Adrenal gland (tissue), 12 donors: ENCODE measurements around the gene METRNL. TPM values are rescaled to one million over a fixed set of nuclear protein-coding genes. Genes with fewer than 3 reads are reported as not detected.

Experiments used
- DNase-seq, 7 donors: peaks; one replicate each; pipeline ENCODE4 v3.0.0-alpha.2; 2019 to 2020
- H3K27ac ChIP-seq, 5 donors: fragments of 200-600 bp; sonication (generic) in 4 of 5; 1 replicate in 3 of 5; 2 replicates in 2 of 5; pipeline versions ENCODE4 v1.5.1 to v1.8.0; 2016 to 2020; ENCODE audit warnings: mild to moderate bottlenecking in 1 of 5
- H3K27me3 ChIP-seq: fragments of 200-600 bp; 2 replicates; pipeline ENCODE4 v1.8.0; 2021
- H3K36me3 ChIP-seq, 2 donors: fragments of 200-600 bp; replicated peaks in 1 of 2; 1 replicate in 1 of 2; 2 replicates in 1 of 2; pipeline versions ENCODE4 v1.5.1 to v1.8.0; 2018 to 2022
- H3K4me1 ChIP-seq, 2 donors: fragments of 200-600 bp; replicated peaks in 1 of 2; 1 replicate in 1 of 2; 2 replicates in 1 of 2; pipeline versions ENCODE4 v1.5.1 to v1.8.0; 2018 to 2021
- H3K4me3 ChIP-seq, 4 donors: fragments of 200-600 bp; sonication (generic) in 3 of 4; one replicate each; pipeline ENCODE4 v1.5.1; 2016 to 2018
- H3K9me3 ChIP-seq, 3 donors: fragments of 200-600 bp; sonication (generic) in 1 of 3; replicated peaks in 1 of 3; 1 replicate in 2 of 3; 2 replicates in 1 of 3; pipeline versions ENCODE4 v1.5.1 to v1.8.0; 2016 to 2021
- POLR2A ChIP-seq, 2 donors: fragments of 450-650 bp; IDR thresholded peaks; one replicate each; pipeline ENCODE4 v1.6.1; 2017; ENCODE audit warnings: antibody characterized with exemption in 2 of 2, mild to moderate bottlenecking in 2 of 2, moderate library complexity in 1 of 2
- WGBS, 4 donors: extraction: QIAGEN DNeasy Blood & Tissue Kit in 2 of 4; methylation state at CpG; one replicate each; pipeline versions ENCODE4 v1.1.5 to v1.1.7; 2013 to 2017; 5-methylcytosine and 5-hydroxymethylcytosine counted together
- intact Hi-C, 2 donors: fragments of 100-400 bp; cut with DNase I; formaldehyde crosslinking; loops; one replicate each; pipeline versions ENCODE4 v1.14.1 to v1.15.0; 2022 to 2023
- polyA plus RNA-seq, 3 donors: library from polyadenylated mRNA; stranded (reverse); fragments of 200-250 nt in 2 of 3; fragments of 350-450 nt in 1 of 3; fragmentation: Illumina TruSeq in 1 of 3; extraction: RNeasy Lipid Tissue Mini Kit (QIAGEN cat#74804) in 1 of 3; gene quantifications; one replicate each; pipeline ENCODE4 v1.2.3, GENCODE V29; 2013 to 2014
- total RNA-seq, 9 donors: library from RNA; depleted of rRNA in 4 of 9; stranded (reverse); fragments of >200 nt in 4 of 9; fragments of 120-200 nt in 1 of 9; fragmentation: NEBNext Ultra II Directional in 1 of 9; extraction: Animal tissue kit (Norgen Biotek cat#: 25700) in 1 of 9; gene quantifications; one replicate each; pipeline versions ENCODE4 v1.1.0 to v1.2.4, GENCODE V29; 2013 to 2023
- TF ChIP-seq, protein P1 (sequence below), 6 experiments: fragments of 450-650 bp in 4 of 6; fragments of 200-600 bp in 2 of 6; sonication (generic) in 1 of 6; IDR thresholded peaks; 1 replicate in 5 of 6; 2 replicates in 1 of 6; pipeline versions ENCODE4 v1.5.1 to v1.8.0; 2016 to 2021; ENCODE audit warnings: antibody characterized with exemption in 6 of 6, mild to moderate bottlenecking in 2 of 6, moderate library complexity in 1 of 6
- donor health status: healthy with polysubstance abuse.
- donor health status: Bipolar disorder and iron deficiency.
- donor health status: DM: yes; HTN: yes; CAD: no.
- donor health status: DM: no; HTN: no; CAD: no.
- donor health status: DM: no; HTN: no; CAD: no.
- donor health status: DM: yes; HTN: yes; CAD: no.

The METRNL gene
- total and polyA plus RNA-seq, 12 donors = 1.9 to 72.7 (median 25.9) TPM

- Histone ChIP-seq H3K27me3 (no peaks in the 10 kb centered on the region), H3K4me3 (no peak overlapping the region), H3K9me3 (no peaks in the 10 kb centered on the region), H3K4me1 (no peaks in the 10 kb centered on the region), H3K27ac (no peak overlapping the region), H3K36me3 (no peaks in the 10 kb centered on the region)
- 67 to 81% (median 79%) methylated on average over 4 to 29 of the region's 29 CpGs for WGBS, 4 donors
- intact Hi-C loops = no loop called here
- TF ChIP-seq, protein P1, sequence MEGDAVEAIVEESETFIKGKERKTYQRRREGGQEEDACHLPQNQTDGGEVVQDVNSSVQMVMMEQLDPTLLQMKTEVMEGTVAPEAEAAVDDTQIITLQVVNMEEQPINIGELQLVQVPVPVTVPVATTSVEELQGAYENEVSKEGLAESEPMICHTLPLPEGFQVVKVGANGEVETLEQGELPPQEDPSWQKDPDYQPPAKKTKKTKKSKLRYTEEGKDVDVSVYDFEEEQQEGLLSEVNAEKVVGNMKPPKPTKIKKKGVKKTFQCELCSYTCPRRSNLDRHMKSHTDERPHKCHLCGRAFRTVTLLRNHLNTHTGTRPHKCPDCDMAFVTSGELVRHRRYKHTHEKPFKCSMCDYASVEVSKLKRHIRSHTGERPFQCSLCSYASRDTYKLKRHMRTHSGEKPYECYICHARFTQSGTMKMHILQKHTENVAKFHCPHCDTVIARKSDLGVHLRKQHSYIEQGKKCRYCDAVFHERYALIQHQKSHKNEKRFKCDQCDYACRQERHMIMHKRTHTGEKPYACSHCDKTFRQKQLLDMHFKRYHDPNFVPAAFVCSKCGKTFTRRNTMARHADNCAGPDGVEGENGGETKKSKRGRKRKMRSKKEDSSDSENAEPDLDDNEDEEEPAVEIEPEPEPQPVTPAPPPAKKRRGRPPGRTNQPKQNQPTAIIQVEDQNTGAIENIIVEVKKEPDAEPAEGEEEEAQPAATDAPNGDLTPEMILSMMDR (IDR thresholded peaks at IDR 0.05) = no peak
- no peak for TF ChIP-seq POLR2A (IDR thresholded peaks at IDR 0.05)
- peak in 1 of 7 donors; percentile 4 for DNase-seq
Measured at GRCh38 chr17:83067718-83068261, 11.6 kb upstream of the METRNL start.

- intact Hi-C loops = no loop called here
- Histone ChIP-seq H3K9me3 (no peaks in the 10 kb centered on the region), H3K27me3 (no peaks in the 10 kb centered on the region), H3K27ac (no peak overlapping the region), H3K36me3 (no peaks in the 10 kb centered on the region), H3K4me3 (no peak overlapping the region), H3K4me1 (no peaks in the 10 kb centered on the region)
- DNase-seq = no peak
- WGBS, 4 donors = 69 to 74% (median 71%) methylated on average over 22 to 58 of the region's 58 CpGs
- TF ChIP-seq, protein P1 (IDR thresholded peaks at IDR 0.05) = no peak
Measured at GRCh38 chr17:83068641-83069570, 10.5 kb upstream of the METRNL start.

- intact Hi-C loops = no loop called here
- Histone ChIP-seq H3K4me3 (no peak overlapping the region), H3K9me3 (no peaks in the 10 kb centered on the region), H3K36me3 (no peaks in the 10 kb centered on the region), H3K27me3 (no peaks in the 10 kb centered on the region), H3K4me1 (no peaks in the 10 kb centered on the region), H3K27ac (no peak overlapping the region)
- WGBS, 4 donors = 76 to 84% (median 81%) methylated on average over 8 of the region's 8 CpGs
- no peak for DNase-seq
- TF ChIP-seq, protein P1 (IDR thresholded peaks at IDR 0.05) = no peak
- no peak for TF ChIP-seq POLR2A (IDR thresholded peaks at IDR 0.05)
Measured at GRCh38 chr17:83069571-83069906, 9.9 kb upstream of the METRNL start.

DNA sequence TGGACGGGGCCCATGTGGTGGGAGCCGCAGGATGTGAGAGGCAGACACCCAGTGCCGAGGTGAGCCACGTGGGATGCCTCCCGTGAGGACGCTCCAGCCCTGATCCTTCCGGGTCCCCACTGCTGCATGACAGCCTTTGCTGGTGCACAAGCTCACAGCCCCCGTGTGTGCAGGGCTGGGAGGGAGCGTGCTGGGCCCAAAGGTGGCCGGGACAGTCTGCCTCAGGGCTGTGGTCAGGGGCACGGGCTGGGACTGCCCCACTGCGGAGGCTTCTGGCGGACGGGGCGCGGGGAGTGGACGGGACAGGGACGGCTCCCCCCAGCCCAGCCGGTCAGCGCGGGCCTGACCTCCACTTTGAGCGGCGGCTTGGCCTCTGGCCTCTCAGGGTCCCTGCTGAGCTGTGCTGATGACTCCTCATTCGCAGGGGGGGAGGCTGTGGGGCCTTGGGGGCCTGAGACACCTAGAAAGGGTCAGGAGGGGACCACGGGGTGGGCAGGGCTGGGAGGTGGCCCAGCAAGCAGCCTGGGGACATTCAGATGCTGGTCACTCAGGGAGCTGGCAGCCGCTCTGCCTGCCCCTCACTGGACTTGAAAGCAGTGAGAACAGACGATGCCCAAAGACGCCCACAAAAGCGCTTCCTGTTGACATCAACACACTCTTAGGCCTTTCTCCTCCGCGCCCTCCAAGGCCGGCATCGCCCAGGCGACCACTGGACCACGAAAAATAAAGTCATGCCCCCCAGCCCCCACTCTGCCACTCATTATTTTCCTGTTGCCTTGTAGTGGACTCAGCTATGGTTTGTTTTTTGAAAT, 9.3 kb upstream of the METRNL start:
- no peak for DNase-seq
- Histone ChIP-seq H3K9me3 (no peaks in the 10 kb centered on the region), H3K4me3 (no peak overlapping the region), H3K4me1 (no peaks in the 10 kb centered on the region), H3K27ac (no peak overlapping the region), H3K27me3 (no peaks in the 10 kb centered on the region), H3K36me3 (no peaks in the 10 kb centered on the region)
- WGBS, 4 donors = 77 to 87% (median 81%) methylated on average over 11 to 35 of the region's 35 CpGs
- intact Hi-C loops = no loop called here
- no peak for TF ChIP-seq POLR2A (IDR thresholded peaks at IDR 0.05)
- TF ChIP-seq, protein P1 (IDR thresholded peaks at IDR 0.05) = no peak
